HG03520 (cell line): ENCODE measurements around the gene PEF1.

Experiments
- ATAC-seq: cut with Tn5 transposase; IDR thresholded peaks from one replicate; pipeline ENCODE4 v1.9.1; 2021; ENCODE audit warnings: mild to moderate bottlenecking, moderate library complexity; ENCODE audit not compliant: unreplicated experiment

The PEF1 gene

DNA sequence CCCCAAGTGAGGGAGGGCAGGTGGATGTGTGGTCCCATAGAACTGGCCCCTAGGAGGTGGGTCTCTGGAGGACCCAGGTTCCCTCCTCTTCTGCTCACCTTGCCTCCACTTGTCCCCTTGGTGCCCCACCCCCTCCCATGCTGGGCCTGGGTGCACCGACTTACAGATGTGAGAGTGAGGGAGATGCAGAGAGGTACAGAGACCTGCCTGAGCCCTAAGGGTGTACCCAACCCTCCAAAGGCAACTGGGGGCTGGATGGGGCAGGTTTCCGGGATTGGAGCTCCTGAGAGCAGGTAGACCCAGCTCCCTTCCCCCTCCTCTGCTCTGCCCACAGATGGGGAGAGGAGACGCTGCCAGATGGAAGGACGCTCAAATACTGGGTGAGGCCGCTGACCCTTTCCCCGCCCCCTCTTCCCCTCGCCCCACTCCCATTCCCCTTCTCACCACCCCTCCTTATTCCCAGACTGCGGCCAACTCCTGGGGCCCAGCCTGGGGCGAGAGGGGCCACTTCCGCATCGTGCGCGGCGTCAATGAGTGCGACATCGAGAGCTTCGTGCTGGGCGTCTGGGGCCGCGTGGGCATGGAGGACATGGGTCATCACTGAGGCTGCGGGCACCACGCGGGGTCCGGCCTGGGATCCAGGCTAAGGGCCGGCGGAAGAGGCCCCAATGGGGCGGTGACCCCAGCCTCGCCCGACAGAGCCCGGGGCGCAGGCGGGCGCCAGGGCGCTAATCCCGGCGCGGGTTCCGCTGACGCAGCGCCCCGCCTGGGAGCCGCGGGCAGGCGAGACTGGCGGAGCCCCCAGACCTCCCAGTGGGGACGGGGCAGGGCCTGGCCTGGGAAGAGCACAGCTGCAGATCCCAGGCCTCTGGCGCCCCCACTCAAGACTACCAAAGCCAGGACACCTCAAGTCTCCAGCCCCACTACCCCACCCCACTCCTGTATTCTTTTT lies 58.0 kb downstream of the PEF1 start:
- ATAC-seq = no peak

DNA sequence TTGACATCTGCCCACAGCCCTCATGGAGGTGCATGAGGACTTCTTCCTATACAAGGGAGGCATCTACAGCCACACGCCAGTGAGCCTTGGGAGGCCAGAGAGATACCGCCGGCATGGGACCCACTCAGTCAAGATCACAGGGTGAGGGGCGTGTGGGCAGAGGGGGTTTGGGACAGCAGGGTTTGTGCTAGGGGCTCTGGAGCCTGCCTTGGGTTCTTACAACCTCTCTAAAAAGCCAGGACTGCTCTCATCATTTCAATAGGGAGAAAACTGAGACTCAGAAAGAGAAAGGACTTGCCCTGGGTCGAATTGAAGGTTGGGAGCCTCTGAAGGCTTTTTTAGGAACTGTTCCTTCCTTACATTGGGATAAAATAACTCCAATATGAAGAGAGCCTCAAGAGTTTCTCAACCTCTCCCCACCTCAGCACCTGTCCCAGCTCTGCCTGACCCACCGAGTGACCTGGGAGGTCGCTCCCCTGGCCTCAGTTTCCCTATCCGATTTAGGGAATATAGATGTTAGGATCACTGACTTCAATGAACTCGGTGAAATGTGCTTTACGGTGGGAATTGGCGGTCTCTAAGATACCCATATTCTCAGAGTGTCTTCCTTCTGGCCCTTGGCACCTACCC lies 58.8 kb downstream of the PEF1 start:
- ATAC-seq = no peak

DNA sequence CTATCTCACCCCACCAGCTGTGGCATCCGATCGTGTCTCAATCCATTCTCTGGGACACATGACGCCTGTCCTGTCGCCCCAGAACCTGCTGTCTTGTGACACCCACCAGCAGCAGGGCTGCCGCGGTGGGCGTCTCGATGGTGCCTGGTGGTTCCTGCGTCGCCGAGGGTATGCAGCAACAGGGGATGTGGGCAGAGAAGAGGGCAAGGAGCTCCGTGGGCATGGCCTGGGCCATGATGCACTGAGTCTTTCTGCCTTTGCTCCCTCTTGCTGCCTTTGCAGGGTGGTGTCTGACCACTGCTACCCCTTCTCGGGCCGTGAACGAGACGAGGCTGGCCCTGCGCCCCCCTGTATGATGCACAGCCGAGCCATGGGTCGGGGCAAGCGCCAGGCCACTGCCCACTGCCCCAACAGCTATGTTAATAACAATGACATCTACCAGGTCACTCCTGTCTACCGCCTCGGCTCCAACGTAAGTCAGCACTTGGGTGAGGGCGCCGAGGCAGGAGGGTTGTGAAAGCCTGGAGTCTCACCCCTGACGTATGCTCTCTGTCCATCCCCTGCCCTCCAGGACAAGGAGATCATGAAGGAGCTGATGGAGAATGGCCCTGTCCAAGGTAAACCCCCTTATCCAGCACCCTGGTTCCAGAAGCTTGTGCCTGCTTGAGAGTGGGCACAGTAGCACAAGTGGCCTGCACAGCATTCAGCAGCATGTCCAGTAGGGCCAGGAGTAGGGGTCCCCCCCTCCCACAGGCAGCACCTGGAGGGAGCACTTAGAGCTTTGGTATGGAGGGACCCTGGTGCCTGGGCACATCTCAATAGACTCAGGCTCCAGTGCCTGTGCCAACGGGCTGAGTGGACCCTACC lies 59.6 kb downstream of the PEF1 start:
- no peak for ATAC-seq

DNA sequence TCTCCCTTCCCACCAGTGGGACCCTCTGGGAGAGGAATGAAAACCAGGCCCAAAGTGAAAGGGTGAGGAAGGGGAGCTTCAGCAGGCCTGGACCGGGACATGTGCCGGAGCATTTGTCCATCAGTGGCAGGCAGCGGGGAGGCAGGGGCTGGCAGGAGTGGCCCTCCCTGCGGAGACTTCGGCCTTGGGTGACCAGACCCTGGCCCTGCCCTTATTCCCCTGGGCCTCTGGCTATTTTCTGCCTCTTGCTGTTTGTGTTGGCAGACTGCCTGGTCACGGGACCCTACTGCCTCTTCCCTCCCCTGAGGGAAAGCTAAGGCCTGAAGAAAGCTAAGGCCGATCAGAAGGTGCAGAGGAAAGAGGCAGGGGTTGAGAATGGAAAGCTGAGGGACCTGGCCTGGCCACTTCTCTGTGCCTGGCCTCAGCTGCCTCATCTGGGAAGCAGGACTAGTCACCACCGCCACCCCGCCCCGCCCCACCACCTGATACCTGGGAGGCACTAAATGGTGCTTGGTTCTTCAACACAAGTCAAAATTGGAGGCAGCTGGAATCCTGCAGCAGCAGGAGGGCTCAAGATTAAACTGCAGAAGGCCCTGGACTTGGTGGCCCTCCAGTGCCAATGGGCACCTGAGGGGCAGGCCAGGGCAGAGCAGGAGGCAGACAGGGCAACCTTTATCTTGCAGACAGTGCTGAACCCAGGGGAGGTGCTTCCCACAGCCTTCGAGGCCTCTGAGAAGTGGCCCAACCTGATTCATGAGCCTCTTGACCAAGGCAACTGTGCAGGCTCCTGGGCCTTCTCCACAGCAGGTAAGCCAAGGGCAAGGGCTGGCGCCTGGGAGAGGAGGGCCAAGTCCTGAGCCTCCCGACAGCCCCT lies 60.4 kb downstream of the PEF1 start:
- ATAC-seq = no peak

GRCh38 chr1:31583082-31583994 lies 61.3 kb downstream of the PEF1 start:
- ATAC-seq = no peak

GRCh38 chr1:31581821-31582810 lies 62.6 kb downstream of the PEF1 start:
- no peak for ATAC-seq

DNA sequence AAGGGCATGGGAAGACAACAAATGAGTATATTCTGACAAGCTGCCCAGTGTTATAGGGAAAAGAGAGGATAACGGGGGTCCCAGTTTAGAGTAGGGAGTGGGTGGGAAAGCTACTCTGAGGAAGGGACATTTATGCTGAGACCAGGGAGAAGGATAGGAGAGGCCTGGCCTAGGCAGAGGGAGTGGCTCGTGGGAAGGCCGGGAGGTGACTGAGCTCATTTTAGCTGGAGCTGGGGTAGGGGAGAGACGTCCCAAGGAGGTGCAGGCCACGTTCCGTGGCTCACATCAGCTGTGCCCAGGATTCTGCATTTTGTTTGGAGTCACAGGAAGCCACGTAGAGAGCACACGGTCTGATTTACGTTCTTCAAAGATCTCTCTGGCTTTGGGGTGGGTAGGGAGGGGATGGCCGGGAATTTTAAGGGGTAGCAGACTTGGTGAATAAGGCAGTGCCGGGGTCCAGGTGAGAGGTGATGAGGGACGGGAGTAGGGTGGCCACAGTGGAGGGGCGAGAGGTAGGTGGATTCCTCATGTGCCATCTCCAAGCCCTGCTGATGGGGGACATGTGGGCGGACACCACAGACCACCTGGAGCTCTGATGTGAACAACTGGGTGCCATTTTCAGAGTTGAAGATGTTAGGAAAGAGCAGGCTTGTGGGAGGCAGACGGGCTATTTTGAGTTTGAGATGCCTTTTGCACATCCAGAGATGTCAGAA lies 63.6 kb downstream of the PEF1 start:
- no peak for ATAC-seq

DNA sequence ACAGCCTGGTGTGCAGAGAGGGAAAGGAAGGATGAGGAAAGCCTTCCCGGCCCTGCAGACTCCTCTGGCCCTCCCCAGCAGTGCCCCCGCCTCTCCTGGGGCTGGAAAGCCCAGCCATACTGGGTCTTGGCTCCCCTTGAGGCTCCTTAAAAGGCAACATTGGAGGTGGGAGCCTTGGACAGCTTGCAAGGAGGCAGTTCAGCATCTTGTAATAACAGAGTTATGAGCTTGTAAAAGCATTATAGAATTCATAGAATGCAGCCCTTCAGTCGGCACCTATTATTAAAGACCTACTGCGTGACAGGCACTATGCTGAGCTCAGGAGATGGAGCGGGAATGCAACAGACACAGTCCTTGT lies 64.2 kb downstream of the PEF1 start:
- no peak for ATAC-seq
